Measurements from ENCODE around the gene BDH2. TPM values are rescaled to one million over a fixed set of nuclear protein-coding genes. Genes with fewer than 3 reads are reported as not detected.

BDH2 gene
- polyA plus RNA-seq, 1 of the 3 experiments (the other 2 are of a cell fraction), result 57.8 TPM

- TF ChIP-seq TAF1 (IDR thresholded peaks at IDR 0.05; ENCODE audit: borderline replicate concordance, low read depth, low read length) (no peak), JUND (IDR thresholded peaks at IDR 0.05) (no peak), FOXJ3 (CRISPR knock-in tag; IDR thresholded peaks at IDR 0.05) (no peak), TEAD4 (IDR thresholded peaks at IDR 0.05; ENCODE audit: borderline replicate concordance, insufficient read depth) (no peak), SIN3A (IDR thresholded peaks at IDR 0.05; ENCODE audit: borderline replicate concordance, low read depth, low read length) (no peak)
- TF ChIP-seq, protein P1, sequence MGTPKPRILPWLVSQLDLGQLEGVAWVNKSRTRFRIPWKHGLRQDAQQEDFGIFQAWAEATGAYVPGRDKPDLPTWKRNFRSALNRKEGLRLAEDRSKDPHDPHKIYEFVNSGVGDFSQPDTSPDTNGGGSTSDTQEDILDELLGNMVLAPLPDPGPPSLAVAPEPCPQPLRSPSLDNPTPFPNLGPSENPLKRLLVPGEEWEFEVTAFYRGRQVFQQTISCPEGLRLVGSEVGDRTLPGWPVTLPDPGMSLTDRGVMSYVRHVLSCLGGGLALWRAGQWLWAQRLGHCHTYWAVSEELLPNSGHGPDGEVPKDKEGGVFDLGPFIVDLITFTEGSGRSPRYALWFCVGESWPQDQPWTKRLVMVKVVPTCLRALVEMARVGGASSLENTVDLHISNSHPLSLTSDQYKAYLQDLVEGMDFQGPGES (IDR thresholded peaks at IDR 0.05; ENCODE audit: low read depth, low read length), result no peak
- H3K27me3 ChIP-seq (ENCODE audit: insufficient read depth), result no peaks in the 10 kb centered on the region
- no peak for DNase-seq
- H3K4me1 ChIP-seq (ENCODE audit: control insufficient read depth in 1 of 2, insufficient read depth in 2 of 2, low read depth in 1 of 2, low read length in 1 of 2), result no peaks in the 10 kb centered on the region; a peak in 1 of 4 replicates
- H3K27ac ChIP-seq (ENCODE audit: low read depth in 2 of 2, low read length in 1 of 2), result no peak overlapping the region
- no peaks in the 10 kb centered on the region for H3K79me2 ChIP-seq (ENCODE audit: insufficient read depth)
- no peak overlapping the region for H2AFZ ChIP-seq (ENCODE audit: low read depth)
- ChIA-PET CTCF (interaction anchor here (1.4 kb wide), 1 partner anchor 44 kb away, joined by 5 read pairs; no protein-coding TSS in a partner anchor), POLR2A (no interaction called here)
- no peaks in the 10 kb centered on the region for H4K20me1 ChIP-seq (ENCODE audit: insufficient read depth)
- peaks cover 19 to 34% of the 10 kb centered on the region in 2 experiments for H3K36me3 ChIP-seq (replicated peaks in 1 of 2; ENCODE audit: control insufficient read depth in 1 of 2, insufficient read depth in 2 of 2, low read length in 1 of 2)
- no peak overlapping the region for H3K4me2 ChIP-seq
- H3K4me3 ChIP-seq (ENCODE audit: low read depth in 2 of 2, low read length in 1 of 2), result no peak overlapping the region
- H3K9me3 ChIP-seq, result no peaks in the 10 kb centered on the region
- no peaks in the 10 kb centered on the region for H3K9me2 ChIP-seq
- no peaks in the 10 kb centered on the region for H3F3A ChIP-seq (replicated peaks; ENCODE audit: insufficient read depth)
- no peak overlapping the region for H3K9ac ChIP-seq
- 97% methylated on average over 3 of the region's 3 CpGs for WGBS (ENCODE audit: low lambda C conversion rate)
These were observed 68.8 kb downstream of the BDH2 start for GRCh38 chr4:103030791-103031190.

- Histone ChIP-seq H3K9me3 (no peaks in the 10 kb centered on the region), H3K4me1 (ENCODE audit: control insufficient read depth in 1 of 2, insufficient read depth in 2 of 2, low read depth in 1 of 2, low read length in 1 of 2) (no peaks in the 10 kb centered on the region; a peak in 1 of 4 replicates), H3K9ac (no peak overlapping the region), H3K27ac (ENCODE audit: low read depth in 2 of 2, low read length in 1 of 2) (no peak overlapping the region), H4K20me1 (ENCODE audit: insufficient read depth) (no peaks in the 10 kb centered on the region), H3K4me3 (ENCODE audit: low read depth in 2 of 2, low read length in 1 of 2) (no peak overlapping the region), H2AFZ (ENCODE audit: low read depth) (no peak overlapping the region), H3K9me2 (no peaks in the 10 kb centered on the region), H3K79me2 (ENCODE audit: insufficient read depth) (no peaks in the 10 kb centered on the region), H3K36me3 (replicated peaks in 1 of 2; ENCODE audit: control insufficient read depth in 1 of 2, insufficient read depth in 2 of 2, low read length in 1 of 2) (peaks cover 23 to 41% of the 10 kb centered on the region in 2 experiments), H3F3A (replicated peaks; ENCODE audit: insufficient read depth) (no peaks in the 10 kb centered on the region), H3K4me2 (no peak overlapping the region), H3K27me3 (ENCODE audit: insufficient read depth) (no peaks in the 10 kb centered on the region)
- CTCF ChIA-PET, result interaction anchor here (0.8 to 2.0 kb wide), 3 partner anchors 16 to 62 kb away, joined by 4 to 7 read pairs (median 5); no protein-coding TSS in a partner anchor
- no peak for TF ChIP-seq SMC3 (IDR thresholded peaks at IDR 0.05; ENCODE audit: low read depth, low read length)
- no peak for TF ChIP-seq USF1 (IDR thresholded peaks at IDR 0.05; ENCODE audit: borderline replicate concordance, low read depth)
- no peak for TF ChIP-seq NFIC (IDR thresholded peaks at IDR 0.05; ENCODE audit: borderline replicate concordance)
- TF ChIP-seq EZH2phosphoT487 (IDR thresholded peaks at IDR 0.05; ENCODE audit: borderline replicate concordance, low read depth), result no peak
- TF ChIP-seq PBX3 (IDR thresholded peaks at IDR 0.05), result no peak
- no peak for TF ChIP-seq NRF1 (IDR thresholded peaks at IDR 0.05; ENCODE audit: low read depth, low read length)
- no peak for TF ChIP-seq GABPA (IDR thresholded peaks at IDR 0.05; ENCODE audit: low read depth)
- no peak for TF ChIP-seq USF2 (IDR thresholded peaks at IDR 0.05; ENCODE audit: borderline replicate concordance, low read depth, low read length)
- no peak for TF ChIP-seq YY1 (IDR thresholded peaks at IDR 0.05; ENCODE audit: low read depth)
- TF ChIP-seq TEAD4 (IDR thresholded peaks at IDR 0.05; ENCODE audit: borderline replicate concordance, insufficient read depth), result no peak
- no peak for TF ChIP-seq RFX5 (IDR thresholded peaks at IDR 0.05; ENCODE audit: low read length)
- TF ChIP-seq CTCF (IDR thresholded peaks at IDR 0.05), result no peak
- TF ChIP-seq MAX (IDR thresholded peaks at IDR 0.05; ENCODE audit: low read depth), result no peak
- whole genome bisulfite sequencing (ENCODE audit: low lambda C conversion rate), result 89% methylated on average over 1 of the region's 1 CpG
- no peak for DNase-seq
- POLR2A ChIA-PET, result interaction anchor here (1.1 kb wide), 1 partner anchor 47 kb away, joined by 3 read pairs; the partner anchor contains the start of gene SLC9B2
These were observed 70.3 kb downstream of the BDH2 start for GRCh38 chr4:103029300-103029699.

Data from SK-N-SH (cell line).